AG09319 (cell line): ENCODE results near the gene KRT74.

Source experiments
- DNase-seq: peaks from one replicate; pipeline ENCODE4 v3.0.0-alpha.2; 2010; ENCODE audit warnings: low read depth; ENCODE audit errors: extremely low read depth
- TF ChIP-seq, protein P1 (sequence below): IDR thresholded peaks from 2 replicates; pipeline ENCODE4 v1.5.1; 2011; ENCODE audit warnings: low read depth, mild to moderate bottlenecking, inconsistent platforms, low read length, moderate library complexity

The KRT74 gene

DNA sequence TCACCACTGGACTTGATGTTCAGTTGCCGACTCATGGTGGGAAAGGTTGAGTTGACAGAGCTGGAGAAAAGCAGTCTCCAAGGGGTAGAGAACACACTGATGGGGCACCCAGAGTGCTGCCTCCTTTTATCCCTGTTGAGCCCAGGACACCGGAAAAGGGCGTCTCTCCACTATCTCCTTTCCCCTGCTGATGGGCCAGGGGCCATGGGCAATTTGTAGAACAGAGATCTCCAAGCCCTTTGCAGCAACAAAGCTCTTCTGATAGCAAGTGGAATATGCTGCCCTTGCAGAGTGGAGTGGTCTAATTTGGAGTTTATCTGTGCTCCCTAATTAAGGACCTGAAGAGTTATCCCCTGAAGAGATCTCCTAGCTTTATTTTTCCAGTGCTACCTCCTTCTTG is at the start of gene KRT74:
TSS of gene KRT74 (minus strand) at position 101 of the 400 bp plus-strand sequence. CDS start at position 35, 66 bp downstream.
- TF ChIP-seq, protein P1, sequence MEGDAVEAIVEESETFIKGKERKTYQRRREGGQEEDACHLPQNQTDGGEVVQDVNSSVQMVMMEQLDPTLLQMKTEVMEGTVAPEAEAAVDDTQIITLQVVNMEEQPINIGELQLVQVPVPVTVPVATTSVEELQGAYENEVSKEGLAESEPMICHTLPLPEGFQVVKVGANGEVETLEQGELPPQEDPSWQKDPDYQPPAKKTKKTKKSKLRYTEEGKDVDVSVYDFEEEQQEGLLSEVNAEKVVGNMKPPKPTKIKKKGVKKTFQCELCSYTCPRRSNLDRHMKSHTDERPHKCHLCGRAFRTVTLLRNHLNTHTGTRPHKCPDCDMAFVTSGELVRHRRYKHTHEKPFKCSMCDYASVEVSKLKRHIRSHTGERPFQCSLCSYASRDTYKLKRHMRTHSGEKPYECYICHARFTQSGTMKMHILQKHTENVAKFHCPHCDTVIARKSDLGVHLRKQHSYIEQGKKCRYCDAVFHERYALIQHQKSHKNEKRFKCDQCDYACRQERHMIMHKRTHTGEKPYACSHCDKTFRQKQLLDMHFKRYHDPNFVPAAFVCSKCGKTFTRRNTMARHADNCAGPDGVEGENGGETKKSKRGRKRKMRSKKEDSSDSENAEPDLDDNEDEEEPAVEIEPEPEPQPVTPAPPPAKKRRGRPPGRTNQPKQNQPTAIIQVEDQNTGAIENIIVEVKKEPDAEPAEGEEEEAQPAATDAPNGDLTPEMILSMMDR, result no peak
- DNase-seq, result no peak

DNA sequence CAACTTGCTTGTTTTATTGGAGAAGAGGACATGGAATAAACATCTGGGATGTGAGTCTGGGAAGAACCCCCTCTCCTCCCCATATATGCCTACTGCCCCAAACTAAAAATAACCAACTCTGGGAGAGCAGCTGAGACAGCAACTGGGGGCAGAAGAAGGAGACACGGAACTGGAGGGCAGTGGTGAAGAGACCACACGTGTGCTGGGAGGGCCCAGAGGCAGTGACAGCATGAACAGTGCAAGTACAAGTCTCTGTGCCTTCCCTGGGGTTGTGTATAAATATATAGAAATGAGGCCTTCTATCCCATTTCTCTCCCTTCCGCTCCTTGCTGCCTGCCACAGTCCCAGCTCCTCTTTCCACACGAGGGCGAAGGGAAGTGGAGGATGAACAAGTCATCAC is 48.7 kb upstream of the KRT74 start:
- TF ChIP-seq, protein P1, result no peak
- DNase-seq, result no peak

- DNase-seq, result no peak
- TF ChIP-seq, protein P1, result no peak
These were observed 45.2 kb upstream of the KRT74 start for GRCh38 chr12:52618866-52619265.

DNA sequence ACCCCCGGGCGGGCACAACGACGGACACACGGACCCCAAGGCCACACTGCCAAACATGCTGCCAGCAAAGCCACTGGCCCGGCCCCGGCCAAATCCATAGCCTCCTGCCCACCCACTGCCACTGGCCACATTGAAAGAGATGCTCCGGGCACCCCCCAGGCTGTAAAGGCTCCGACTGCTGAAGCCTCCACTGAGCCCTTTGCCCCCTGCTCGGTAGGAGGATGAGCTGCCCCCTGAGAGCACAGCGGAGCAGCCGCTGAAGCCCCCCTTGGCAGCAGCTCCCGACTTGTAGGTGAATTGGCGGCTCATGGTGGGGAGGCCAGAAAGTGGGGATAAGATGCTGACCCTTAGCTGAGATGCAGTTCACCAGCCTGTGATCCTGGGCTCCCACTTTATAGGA is 44.6 kb upstream of the KRT74 start, which contains the start of gene KRT73:
TSS of gene KRT73 (minus strand) at position 344 of the 400 bp plus-strand sequence. CDS start at position 309, 35 bp downstream.
- TF ChIP-seq, protein P1, result no peak
- no peak for DNase-seq

GRCh38 chr12:52617403-52617785 is 43.8 kb upstream of the KRT74 start:
- no peak for DNase-seq
- TF ChIP-seq, protein P1, result no peak

DNA sequence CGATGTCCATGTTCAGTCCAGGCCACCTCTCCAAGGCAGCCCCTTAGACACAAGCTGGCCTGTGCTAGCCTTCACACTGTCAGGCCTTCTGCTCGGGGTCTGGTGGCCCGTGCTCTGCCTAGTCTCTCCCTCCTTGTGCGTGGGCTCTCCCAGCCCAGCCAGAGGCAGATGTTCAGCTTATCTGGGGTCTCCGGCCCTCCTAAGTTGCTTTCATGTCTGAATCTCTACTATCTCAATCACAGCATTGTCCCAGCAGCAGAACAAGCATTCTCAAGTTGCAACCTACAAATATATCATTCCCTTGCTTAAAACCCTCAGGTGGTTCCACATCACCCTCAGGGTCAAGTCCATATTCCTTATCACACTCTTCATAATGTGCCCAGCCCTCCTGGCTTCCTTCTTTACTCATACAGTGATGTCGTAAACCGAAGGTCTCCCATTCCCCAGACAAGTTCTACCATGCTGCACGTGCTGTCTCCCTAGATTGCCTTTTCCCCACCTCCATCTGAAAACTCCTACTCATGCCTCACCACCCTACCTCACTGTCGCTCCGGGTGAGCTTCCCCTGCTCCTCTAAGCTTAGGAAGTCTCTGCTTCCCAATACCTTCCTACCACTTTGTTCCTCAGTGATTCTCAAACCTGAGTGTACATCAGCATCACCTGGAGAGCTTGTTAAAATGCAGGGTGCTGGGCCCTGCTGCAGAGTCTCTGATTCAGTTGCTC is 43.2 kb upstream of the KRT74 start:
- DNase-seq, result no peak
- TF ChIP-seq, protein P1, result no peak

GRCh38 chr12:52615912-52616311 is 42.3 kb upstream of the KRT74 start:
- TF ChIP-seq, protein P1, result no peak
- DNase-seq, result no peak
